HCT116 (cell line): ENCODE measurements around the gene ARNT2. TPM values are rescaled to one million over a fixed set of nuclear protein-coding genes. Genes with fewer than 3 reads are reported as not detected.
A peak's percentile ranks its signal among the peaks of the same experiment; 100 is the strongest.

Source experiments
- ATAC-seq: fragments of 200-7000 bp; cut with Tn5 transposase; 2 replicates; pipeline ENCODE4 v1.9.1; 2020; ENCODE audit warnings: mild to moderate bottlenecking, moderate library complexity
- BruUV-seq: library from RNA; stranded (reverse); fragments of 400-500 nt; replicated peaks from 2 replicates; lab custom pipeline; 2021; lab: Mats Ljungman, UMichigan
- CTCF ChIA-PET: fragments of 300-600 bp; sonication (Branson Sonifier 250); formaldehyde crosslinking; loops from one replicate; lab custom pipeline; 2021; ENCODE audit warnings: antibody characterized with exemption; lab: Charles Lee
- POLR2A ChIA-PET: fragments of 300-600, 350-600 bp; sonication (Branson Sonifier 250); formaldehyde crosslinking; loops from one replicate; lab custom pipeline; 2021; ENCODE audit warnings: antibody characterized with exemption; lab: Charles Lee
- RAD21 ChIA-PET, 2 experiments: fragments of 300-600 bp; sonication (Branson Sonifier 250); formaldehyde crosslinking; loops; one replicate each; lab custom pipeline; 2023; ENCODE audit warnings: low total read pairs in 2 of 2; ENCODE audit not compliant: uncharacterized antibody in 2 of 2, unreplicated experiment in 2 of 2, low non-redundant PET in 1 of 2; lab: Charles Lee
- DNase-seq: peaks from one replicate; pipeline ENCODE4 v3.0.0-alpha.2; 2010; ENCODE audit warnings: low read depth, low spot score
- H2AFZ ChIP-seq: fragments of 200-600 bp; shearing (Covaris generic), sonication (generic); 2 replicates; pipeline ENCODE4 v1.6.1; 2017; ENCODE audit warnings: low read depth, mixed run types, mixed read lengths, antibody characterized with exemption, low read length; ENCODE audit not compliant: poor library complexity, severe bottlenecking
- H3K27ac ChIP-seq: 2 replicates; pipeline ENCODE4 v1.5.1; 2012; ENCODE audit warnings: low read depth, low read length
- H3K27me3 ChIP-seq: fragments of 200-600 bp; sonication (generic); 2 replicates; pipeline ENCODE4 v1.6.1; 2016; ENCODE audit warnings: mixed run types, low read length, mixed read lengths; ENCODE audit not compliant: insufficient read depth
- H3K36me3 ChIP-seq, 2 experiments: fragments of 200-500 bp in 1 of 2; fragments of 200-600 bp in 1 of 2; sonication (Bioruptor generic) in 1 of 2; sonication (generic) in 1 of 2; 2 replicates each; pipeline versions ENCODE4 v1.5.1 to v1.6.1; 2014 to 2016; ENCODE audit warnings: low read length in 2 of 2, inconsistent platforms in 1 of 2, mixed read lengths in 1 of 2, mixed run types in 1 of 2; ENCODE audit not compliant: insufficient read depth in 2 of 2, control insufficient read depth in 1 of 2
- H3K4me1 ChIP-seq, 2 experiments: fragments of 200-600 bp in 1 of 2; sonication (generic) in 1 of 2; 2 replicates each; pipeline versions ENCODE4 v1.5.1 to v1.6.1; 2012 to 2017; ENCODE audit warnings: low read length in 2 of 2, inconsistent platforms in 1 of 2, mild to moderate bottlenecking in 1 of 2, mixed read lengths in 1 of 2, mixed run types in 1 of 2, moderate library complexity in 1 of 2; ENCODE audit not compliant: insufficient read depth in 2 of 2, control insufficient read depth in 1 of 2
- H3K4me2 ChIP-seq: fragments of 200-600 bp; sonication (generic); 2 replicates; pipeline ENCODE4 v1.6.1; 2017; ENCODE audit warnings: mixed run types, low read length, mixed read lengths
- H3K4me3 ChIP-seq, 2 experiments: fragments of 200-600 bp in 1 of 2; sonication (generic) in 1 of 2; replicated peaks in 1 of 2; 2 replicates each; pipeline ENCODE4 v1.5.1; 2011 to 2016; ENCODE audit warnings: low read length in 2 of 2, control low read depth in 1 of 2, low read depth in 1 of 2, mild to moderate bottlenecking in 1 of 2, mixed read lengths in 1 of 2, mixed run types in 1 of 2
- H3K79me2 ChIP-seq: fragments of 200-600 bp; sonication (generic); 2 replicates; pipeline ENCODE4 v1.6.1; 2017; ENCODE audit warnings: mild to moderate bottlenecking, mixed run types, low read length, moderate library complexity, mixed read lengths; ENCODE audit not compliant: insufficient read depth
- H3K9ac ChIP-seq: fragments of 200-600 bp; sonication (generic); 2 replicates; pipeline ENCODE4 v1.6.1; 2016; ENCODE audit warnings: low read length, mixed read lengths
- H3K9me2 ChIP-seq: fragments of 200-600 bp; sonication (generic), shearing (Covaris generic); 2 replicates; pipeline ENCODE4 v1.6.1; 2017; ENCODE audit warnings: mixed run types, mild to moderate bottlenecking, moderate library complexity; ENCODE audit not compliant: insufficient read depth
- H3K9me3 ChIP-seq, 2 experiments: fragments of 200-500 bp in 1 of 2; fragments of 200-600 bp in 1 of 2; sonication (Bioruptor generic) in 1 of 2; sonication (generic) in 1 of 2; 2 replicates each; pipeline ENCODE4 v1.6.1; 2014 to 2017; ENCODE audit warnings: low read length in 2 of 2, mixed read lengths in 2 of 2, inconsistent platforms in 1 of 2, low read depth in 1 of 2, mild to moderate bottlenecking in 1 of 2, mixed run types in 1 of 2, moderate library complexity in 1 of 2; ENCODE audit not compliant: control insufficient read depth in 1 of 2, insufficient read depth in 1 of 2
- H4K20me1 ChIP-seq: fragments of 200-600 bp; sonication (generic), shearing (Covaris generic); 2 replicates; pipeline ENCODE4 v1.6.1; 2017; ENCODE audit warnings: mixed run types, mild to moderate bottlenecking, moderate library complexity; ENCODE audit not compliant: insufficient read depth
- CTCF ChIP-seq, 3 experiments: fragments of 200-600 bp in 1 of 3; sonication (generic) in 1 of 3; IDR thresholded peaks in 2 of 3; conservative IDR thresholded peaks in 1 of 3; 2 replicates each; pipeline ENCODE4 v1.5.1; 2012 to 2017; ENCODE audit warnings: low read depth in 2 of 3, low read length in 2 of 3, antibody characterized with exemption in 1 of 3, borderline replicate concordance in 1 of 3, control low read depth in 1 of 3, mild to moderate bottlenecking in 1 of 3, mixed read lengths in 1 of 3, mixed run types in 1 of 3, moderate library complexity in 1 of 3; ENCODE audit not compliant: insufficient read depth in 1 of 3
- EGR1 ChIP-seq: IDR thresholded peaks from 2 replicates; pipeline ENCODE4 v1.6.1; 2012; ENCODE audit warnings: low read depth
- FOSL1 ChIP-seq: IDR thresholded peaks from 2 replicates; pipeline ENCODE4 v1.6.1; 2012; ENCODE audit warnings: low read depth
- JUND ChIP-seq: IDR thresholded peaks from 2 replicates; pipeline ENCODE4 v1.6.1; 2012
- MAX ChIP-seq: IDR thresholded peaks from 2 replicates; pipeline ENCODE4 v1.6.1; 2012
- RAD21 ChIP-seq: IDR thresholded peaks from 2 replicates; pipeline ENCODE4 v1.6.1; 2012; ENCODE audit warnings: low read depth, mild to moderate bottlenecking
- SP1 ChIP-seq: IDR thresholded peaks from 2 replicates; pipeline ENCODE4 v1.6.1; 2012; ENCODE audit warnings: low read depth
- YY1 ChIP-seq: IDR thresholded peaks from 2 replicates; pipeline ENCODE4 v1.6.1; 2011; ENCODE audit warnings: low read length, low read depth, moderate library complexity, mild to moderate bottlenecking; ENCODE audit not compliant: insufficient replicate concordance; ENCODE audit errors: extremely low read depth
- ZFX ChIP-seq: fragments of 450-650 bp; IDR thresholded peaks from 2 replicates; pipeline ENCODE4 v1.6.1; 2017
- intact Hi-C: fragments of 100-400 bp; cut with micrococcal nuclease; formaldehyde crosslinking; loops from 2 replicates; pipeline ENCODE4 v1.10.0; 2022
- total RNA-seq: library from RNA; stranded (reverse); gene quantifications from one replicate; pipeline ENCODE4 v1.2.1, GENCODE V29; 2021; ENCODE audit not compliant: unreplicated experiment

ARNT2 gene
- total RNA-seq, 1 experiment from 2014 or later = 3.0 TPM

DNA sequence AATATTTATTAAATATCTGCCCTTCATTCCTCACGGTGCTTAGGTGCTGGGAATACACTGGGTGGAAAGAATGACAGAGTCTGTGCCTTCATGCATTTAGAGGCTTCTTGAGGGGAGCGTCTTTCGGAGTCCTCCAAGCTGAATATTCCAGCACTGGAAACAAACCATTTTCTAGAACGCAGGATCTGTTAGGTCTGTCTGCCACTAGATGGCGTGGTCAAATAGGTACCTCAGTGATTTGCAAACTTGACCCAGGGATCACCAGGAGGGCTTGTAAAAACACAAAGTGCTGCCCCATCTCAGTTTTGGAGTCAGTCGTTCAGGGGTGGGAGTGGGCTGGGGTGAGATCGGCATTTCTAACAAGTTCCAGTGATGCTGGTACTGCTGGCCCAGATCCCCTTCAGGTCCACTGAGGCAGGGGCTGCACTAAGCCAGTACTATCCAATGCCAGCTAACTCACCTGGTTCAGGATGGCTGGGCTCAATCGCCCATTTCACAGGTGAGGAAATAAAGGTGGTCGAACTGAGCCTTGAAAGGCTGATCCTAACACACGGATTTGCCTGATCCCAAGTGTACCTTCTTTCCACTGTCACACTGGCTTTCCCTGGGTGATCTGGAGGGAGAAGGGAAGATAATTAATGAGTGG lies 14.8 kb downstream of the ARNT2 start:
- no TSS peak for BruUV-seq
- ChIA-PET POLR2A (no interaction called here), RAD21 (no interaction called here), CTCF (interaction anchor here (0.6 to 1.5 kb wide), 7 partner anchors 9 to 550 kb away, joined by 3 to 16 read pairs (median 5); no protein-coding TSS in a partner anchor)
- Histone ChIP-seq H3K9me3 (no peaks in the 10 kb centered on the region), H3K4me2 (no peak overlapping the region), H3K79me2 (no peaks in the 10 kb centered on the region), H3K9ac (no peak overlapping the region), H3K4me1 (no peaks in the 10 kb centered on the region), H2AFZ (no peak overlapping the region), H3K9me2 (no peaks in the 10 kb centered on the region), H4K20me1 (no peaks in the 10 kb centered on the region), H3K4me3 (no peak overlapping the region), H3K36me3 (no peaks in the 10 kb centered on the region), H3K27ac (no peak overlapping the region), H3K27me3 (no peaks in the 10 kb centered on the region)
- ATAC-seq (peak; percentile 83), DNase-seq (peak; percentile 34)
- intact Hi-C loops = loop anchor here (1.0 kb wide), 1 partner anchor 93 kb away; no protein-coding TSS in a partner anchor
- TF ChIP-seq JUND = no peak
- no peak for TF ChIP-seq YY1
- TF ChIP-seq EGR1 = no peak
- TF ChIP-seq ZFX = no peak
- TF ChIP-seq FOSL1 = no peak
- TF ChIP-seq SP1 = no peak
- peak; percentile 53 to 88 (median 82); a peak in 5 of 6 replicates for TF ChIP-seq CTCF (IDR thresholded peaks at IDR 0.05 in 2 of 3, conservative IDR thresholded peaks at IDR 0.05 in 1 of 3; ENCODE audit: borderline replicate concordance in 1 of 3, insufficient read depth in 1 of 3, low read depth in 2 of 3, low read length in 2 of 3)
- TF ChIP-seq MAX = no peak
- peak; percentile 54; the same call in 1 of the 2 replicates for TF ChIP-seq RAD21
